OCI-LY1 (cell line): ENCODE measurements around the gene KLHL25.

ENCODE experiments used
- H2AFZ ChIP-seq: fragments of 200-600 bp; sonication (generic), shearing (Covaris generic); 2 replicates; pipeline ENCODE4 v1.6.0; 2014; ENCODE audit warnings: antibody characterized with exemption, mild to moderate bottlenecking, low read length
- H3F3A ChIP-seq: fragments of 200-600 bp; sonication (generic), shearing (Covaris generic); 2 replicates; pipeline ENCODE4 v1.6.0; 2014; ENCODE audit warnings: mild to moderate bottlenecking, antibody characterized with exemption, low read length, moderate library complexity; ENCODE audit not compliant: insufficient read depth
- H3K27ac ChIP-seq: fragments of 200-600 bp; sonication (generic); 2 replicates; pipeline ENCODE4 v1.5.1; 2014; ENCODE audit warnings: low read length, mixed run types, mild to moderate bottlenecking, low read depth; ENCODE audit not compliant: poor library complexity, severe bottlenecking
- H3K27me3 ChIP-seq: fragments of 200-600 bp; sonication (generic); 2 replicates; pipeline ENCODE4 v1.6.0; 2014; ENCODE audit warnings: antibody characterized with exemption, mild to moderate bottlenecking, low read length, moderate library complexity; ENCODE audit not compliant: insufficient read depth
- H3K36me3 ChIP-seq: fragments of 200-600 bp; sonication (generic); 2 replicates; pipeline ENCODE4 v1.6.1; 2014; ENCODE audit warnings: mild to moderate bottlenecking, antibody characterized with exemption, low read length, moderate library complexity, mixed read lengths; ENCODE audit not compliant: insufficient read depth
- H3K4me1 ChIP-seq: fragments of 200-600 bp; sonication (generic); 2 replicates; pipeline ENCODE4 v1.5.1; 2014; ENCODE audit warnings: mild to moderate bottlenecking, low read length, moderate library complexity; ENCODE audit not compliant: insufficient read depth, severe bottlenecking
- H3K4me2 ChIP-seq: fragments of 200-600 bp; sonication (generic), shearing (Covaris generic); 2 replicates; pipeline ENCODE4 v1.6.1; 2014; ENCODE audit warnings: low read length
- H3K4me3 ChIP-seq: fragments of 200-600 bp; sonication (generic); 2 replicates; pipeline ENCODE4 v1.5.1; 2014; ENCODE audit warnings: low read length, low read depth, mild to moderate bottlenecking, mixed read lengths; ENCODE audit not compliant: poor library complexity, severe bottlenecking
- H3K79me2 ChIP-seq: fragments of 200-600 bp; shearing (Covaris generic); 2 replicates; pipeline ENCODE4 v1.6.1; 2016; ENCODE audit warnings: mixed run types, low read length, mixed read lengths; ENCODE audit not compliant: insufficient read depth
- H3K9ac ChIP-seq: fragments of 200-600 bp; sonication (generic), shearing (Covaris generic); 2 replicates; pipeline ENCODE4 v1.6.1; 2014; ENCODE audit warnings: mild to moderate bottlenecking, low read length, mixed read lengths
- H3K9me2 ChIP-seq: fragments of 200-600 bp; sonication (generic), shearing (Covaris generic); 2 replicates; pipeline ENCODE4 v1.6.1; 2014; ENCODE audit warnings: low read depth, mild to moderate bottlenecking, low read length, mixed read lengths
- H3K9me3 ChIP-seq: fragments of 200-600 bp; shearing (Covaris generic); 2 replicates; pipeline ENCODE4 v1.6.1; 2014; ENCODE audit warnings: low read length, mixed read lengths
- H4K20me1 ChIP-seq: fragments of 200-600 bp; sonication (generic), shearing (Covaris generic); 2 replicates; pipeline ENCODE4 v1.6.0; 2016; ENCODE audit warnings: mild to moderate bottlenecking, low read length; ENCODE audit not compliant: insufficient read depth
- EZH2 ChIP-seq: fragments of 200-600 bp; sonication (generic), shearing (Covaris generic); IDR thresholded peaks from 2 replicates; pipeline ENCODE4 v1.8.0; 2017; ENCODE audit warnings: borderline replicate concordance, mixed run types, mild to moderate bottlenecking, antibody characterized with exemption, low read length, moderate library complexity, mixed read lengths
- TF ChIP-seq, protein P1 (sequence below): fragments of 200-600 bp; sonication (generic), shearing (Covaris generic); IDR thresholded peaks from 2 replicates; pipeline ENCODE4 v1.5.1; 2017; ENCODE audit warnings: mild to moderate bottlenecking, antibody characterized with exemption, low read length, moderate library complexity, mixed read lengths

KLHL25 gene, protein sequence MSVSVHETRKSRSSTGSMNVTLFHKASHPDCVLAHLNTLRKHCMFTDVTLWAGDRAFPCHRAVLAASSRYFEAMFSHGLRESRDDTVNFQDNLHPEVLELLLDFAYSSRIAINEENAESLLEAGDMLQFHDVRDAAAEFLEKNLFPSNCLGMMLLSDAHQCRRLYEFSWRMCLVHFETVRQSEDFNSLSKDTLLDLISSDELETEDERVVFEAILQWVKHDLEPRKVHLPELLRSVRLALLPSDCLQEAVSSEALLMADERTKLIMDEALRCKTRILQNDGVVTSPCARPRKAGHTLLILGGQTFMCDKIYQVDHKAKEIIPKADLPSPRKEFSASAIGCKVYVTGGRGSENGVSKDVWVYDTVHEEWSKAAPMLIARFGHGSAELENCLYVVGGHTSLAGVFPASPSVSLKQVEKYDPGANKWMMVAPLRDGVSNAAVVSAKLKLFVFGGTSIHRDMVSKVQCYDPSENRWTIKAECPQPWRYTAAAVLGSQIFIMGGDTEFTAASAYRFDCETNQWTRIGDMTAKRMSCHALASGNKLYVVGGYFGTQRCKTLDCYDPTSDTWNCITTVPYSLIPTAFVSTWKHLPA

DNA sequence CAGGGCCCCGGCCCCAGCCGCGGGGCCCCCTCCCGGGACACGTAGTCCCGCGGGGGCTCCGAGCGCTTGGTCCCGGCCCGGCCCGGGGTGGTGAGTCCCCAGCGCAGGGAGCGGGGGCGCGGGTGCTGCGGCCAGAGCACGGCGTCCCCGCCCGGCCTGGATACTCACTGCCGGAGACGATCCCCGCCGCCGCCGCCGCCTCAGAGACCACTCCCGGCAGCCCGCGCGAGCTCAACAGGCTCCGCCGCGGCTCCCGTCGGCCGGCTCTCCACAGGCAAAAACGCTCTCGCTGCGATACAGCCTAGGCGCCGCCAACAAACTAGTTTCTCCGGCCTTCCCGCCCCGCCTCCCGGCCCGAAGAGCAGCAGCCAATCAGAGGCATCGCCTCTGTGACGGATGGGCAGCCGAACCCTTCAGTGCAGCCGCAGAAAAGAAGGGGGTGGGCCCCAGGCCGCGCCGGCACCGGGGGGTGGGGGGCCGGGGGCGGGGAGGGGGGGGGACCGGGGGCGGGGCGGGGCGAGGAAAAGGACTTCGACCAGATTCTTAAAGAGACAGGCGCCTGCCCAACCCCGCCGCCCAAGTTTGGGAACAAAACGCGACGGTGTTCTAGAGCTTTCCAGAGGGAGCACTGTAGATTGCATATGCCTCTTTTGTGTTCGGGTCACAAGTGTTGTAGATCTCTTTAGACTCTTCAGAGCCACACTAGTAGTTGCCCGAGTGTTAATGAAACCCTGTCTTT is at the start of gene KLHL25:
Gene KLHL25, minus strand, starts transcription at position 328 of the 739 bp plus-strand sequence. CDS start 25,115 bp downstream, outside the sequence.
- H3K9ac ChIP-seq: peak within 1 kb of the TSS; percentile 69
- peaks cover 5% of the 10 kb centered on the region; the same call in 1 of the 2 replicates for H3K27me3 ChIP-seq
- H3F3A ChIP-seq: no peaks in the 10 kb centered on the region
- H3K79me2 ChIP-seq: no peaks in the 10 kb centered on the region
- peak within 1 kb of the TSS; percentile 96 for H3K4me2 ChIP-seq
- TF ChIP-seq, protein P1, sequence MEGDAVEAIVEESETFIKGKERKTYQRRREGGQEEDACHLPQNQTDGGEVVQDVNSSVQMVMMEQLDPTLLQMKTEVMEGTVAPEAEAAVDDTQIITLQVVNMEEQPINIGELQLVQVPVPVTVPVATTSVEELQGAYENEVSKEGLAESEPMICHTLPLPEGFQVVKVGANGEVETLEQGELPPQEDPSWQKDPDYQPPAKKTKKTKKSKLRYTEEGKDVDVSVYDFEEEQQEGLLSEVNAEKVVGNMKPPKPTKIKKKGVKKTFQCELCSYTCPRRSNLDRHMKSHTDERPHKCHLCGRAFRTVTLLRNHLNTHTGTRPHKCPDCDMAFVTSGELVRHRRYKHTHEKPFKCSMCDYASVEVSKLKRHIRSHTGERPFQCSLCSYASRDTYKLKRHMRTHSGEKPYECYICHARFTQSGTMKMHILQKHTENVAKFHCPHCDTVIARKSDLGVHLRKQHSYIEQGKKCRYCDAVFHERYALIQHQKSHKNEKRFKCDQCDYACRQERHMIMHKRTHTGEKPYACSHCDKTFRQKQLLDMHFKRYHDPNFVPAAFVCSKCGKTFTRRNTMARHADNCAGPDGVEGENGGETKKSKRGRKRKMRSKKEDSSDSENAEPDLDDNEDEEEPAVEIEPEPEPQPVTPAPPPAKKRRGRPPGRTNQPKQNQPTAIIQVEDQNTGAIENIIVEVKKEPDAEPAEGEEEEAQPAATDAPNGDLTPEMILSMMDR: no peak
- TF ChIP-seq EZH2: no peak
- peak within 1 kb of the TSS; percentile 73 for H3K4me3 ChIP-seq
- H4K20me1 ChIP-seq: no peaks in the 10 kb centered on the region
- peaks cover 18% of the 10 kb centered on the region for H3K4me1 ChIP-seq
- H3K36me3 ChIP-seq: no peaks in the 10 kb centered on the region
- no peaks in the 10 kb centered on the region for H3K9me3 ChIP-seq
- H3K9me2 ChIP-seq: no peaks in the 10 kb centered on the region
- H2AFZ ChIP-seq: peak within 1 kb of the TSS; percentile 97
- no peak within 1 kb of the TSS for H3K27ac ChIP-seq

DNA sequence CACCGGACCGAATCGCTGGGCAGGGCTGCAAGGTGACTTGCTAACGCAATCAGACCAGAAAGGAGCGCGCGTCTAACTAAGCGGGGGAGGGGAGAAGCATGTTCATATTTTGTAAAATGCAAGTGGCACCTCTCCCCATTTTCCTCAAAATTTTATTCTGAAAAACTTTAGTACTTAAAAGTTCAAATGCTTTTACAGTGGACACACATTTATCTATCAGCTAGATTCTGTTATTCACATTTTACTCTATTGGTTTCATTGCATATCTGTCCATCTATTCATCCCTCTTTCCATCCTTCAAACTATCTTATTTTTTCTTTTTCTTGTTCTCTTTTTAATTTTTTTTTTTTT is 46.1 kb upstream of the KLHL25 start:
- H2AFZ ChIP-seq: no peak overlapping the region

More for the DNA sequence above, 46.1 kb upstream of the KLHL25 start:
- H3K36me3 ChIP-seq: no peaks in the 10 kb centered on the region
- H3K9me3 ChIP-seq: no peaks in the 10 kb centered on the region
- no peaks in the 10 kb centered on the region for H3F3A ChIP-seq
- TF ChIP-seq, protein P1: 0 out of 2 replicates have a peak, but pooled peaks have one; percentile 0
- no peak for TF ChIP-seq EZH2
- H3K79me2 ChIP-seq: no peaks in the 10 kb centered on the region
- H4K20me1 ChIP-seq: no peaks in the 10 kb centered on the region
- no peaks in the 10 kb centered on the region for H3K9me2 ChIP-seq
- H3K27me3 ChIP-seq: peaks cover 6% of the 10 kb centered on the region; the same call in 1 of the 2 replicates
- H3K9ac ChIP-seq: no peak overlapping the region
- peak overlapping the region; percentile 72; the same call in 1 of the 2 replicates for H3K4me2 ChIP-seq
- H3K4me3 ChIP-seq: peak overlapping the region; percentile 48
- H3K27ac ChIP-seq: no peak overlapping the region
- H3K4me1 ChIP-seq: peaks cover 10% of the 10 kb centered on the region
